Breast epithelium (tissue), 4 donors: Measurements from ENCODE around the gene THSD7B. TPM values are rescaled to one million over a fixed set of nuclear protein-coding genes. Genes with fewer than 3 reads are reported as not detected.
"Not testable (repeated sequence)": the region's sequence is repeated elsewhere in the genome, so short reads cannot be mapped to it uniquely, and the experiment has no call there.

ENCODE experiments used
- DNase-seq, 2 donors: peaks; one replicate each; pipeline ENCODE4 v3.0.0-alpha.2; 2019; ENCODE audit warnings: low spot score in 2 of 2
- H3K27ac ChIP-seq, 2 donors: fragments of 200-600 bp; sonication (generic) in 1 of 2; one replicate each; pipeline ENCODE4 v1.5.1; 2016 to 2019; ENCODE audit warnings: mild to moderate bottlenecking in 1 of 2
- H3K27me3 ChIP-seq, 2 donors: fragments of 200-600 bp; sonication (generic) in 1 of 2; one replicate each; pipeline versions ENCODE4 v1.5.1 to v1.6.0; 2017 to 2019; ENCODE audit warnings: control low read depth in 1 of 2, mild to moderate bottlenecking in 1 of 2
- H3K36me3 ChIP-seq: fragments of 200-600 bp; one replicate; pipeline ENCODE4 v1.5.1; 2019
- H3K4me1 ChIP-seq, 2 donors: fragments of 200-600 bp; sonication (generic); one replicate each; pipeline ENCODE4 v1.5.1; 2016 to 2019; ENCODE audit warnings: control low read depth in 1 of 2
- H3K4me3 ChIP-seq, 3 donors: fragments of 200-600 bp; sonication (generic); 1 replicate in 2 of 3; 2 replicates in 1 of 3; pipeline ENCODE4 v1.5.1; 2016 to 2019; ENCODE audit warnings: mild to moderate bottlenecking in 3 of 3, moderate library complexity in 2 of 3
- H3K9me3 ChIP-seq, 2 donors: fragments of 200-600 bp; sonication (generic) in 1 of 2; one replicate each; pipeline ENCODE4 v1.5.1; 2016 to 2019; ENCODE audit warnings: control low read depth in 1 of 2
- POLR2A ChIP-seq: fragments of 450-650 bp; IDR thresholded peaks from one replicate; pipeline ENCODE4 v1.6.1; 2016; ENCODE audit warnings: antibody characterized with exemption, mild to moderate bottlenecking, moderate library complexity
- POLR2AphosphoS5 ChIP-seq, 3 donors: sonication (generic); formaldehyde crosslinking; IDR thresholded peaks; one replicate each; pipeline ENCODE4 v1.6.1; 2017; ENCODE audit warnings: antibody characterized with exemption in 3 of 3
- intact Hi-C: fragments of 100-400 bp; cut with DNase I; formaldehyde crosslinking; loops from one replicate; pipeline ENCODE4 v1.15.1; 2023; ENCODE audit warnings: low total_unique reads
- total RNA-seq, 3 donors: library from RNA; depleted of rRNA; stranded (reverse); fragments of >200 nt; gene quantifications; one replicate each; pipeline ENCODE4 v1.1.0, GENCODE V29; 2016
- TF ChIP-seq, protein P1 (sequence below), 3 donors: fragments of 450-650 bp; IDR thresholded peaks; one replicate each; pipeline ENCODE4 v1.5.1; 2016 to 2017; ENCODE audit warnings: antibody characterized with exemption in 3 of 3, mild to moderate bottlenecking in 3 of 3, moderate library complexity in 3 of 3

Gene THSD7B
- total RNA-seq, 3 donors from 2014 or later = 0.73 to 3.3 (median 2.1) TPM

DNA sequence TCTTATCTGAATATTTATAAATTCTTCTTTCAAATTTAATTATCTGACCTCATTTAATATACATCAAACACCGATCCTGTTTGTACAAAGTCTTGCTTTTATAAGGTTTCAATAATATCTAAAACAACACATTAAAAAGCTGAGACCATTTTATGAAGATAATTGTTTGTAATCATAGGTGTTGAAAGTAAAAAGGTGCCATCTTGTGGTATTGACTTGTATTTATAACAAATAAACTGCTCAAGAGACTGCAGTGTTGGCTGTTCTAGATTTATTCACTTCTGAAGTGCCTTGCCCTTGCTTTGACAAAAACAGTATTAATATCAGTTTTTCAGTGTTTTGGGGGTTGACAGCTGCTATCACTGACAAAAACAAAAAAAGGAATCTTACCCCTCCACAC, 912.1 kb downstream of the THSD7B start:
- intact Hi-C loops = no loop called here
- TF ChIP-seq POLR2AphosphoS5 (IDR thresholded peaks at IDR 0.05) (no peak), POLR2A (no peak)
- TF ChIP-seq, protein P1, sequence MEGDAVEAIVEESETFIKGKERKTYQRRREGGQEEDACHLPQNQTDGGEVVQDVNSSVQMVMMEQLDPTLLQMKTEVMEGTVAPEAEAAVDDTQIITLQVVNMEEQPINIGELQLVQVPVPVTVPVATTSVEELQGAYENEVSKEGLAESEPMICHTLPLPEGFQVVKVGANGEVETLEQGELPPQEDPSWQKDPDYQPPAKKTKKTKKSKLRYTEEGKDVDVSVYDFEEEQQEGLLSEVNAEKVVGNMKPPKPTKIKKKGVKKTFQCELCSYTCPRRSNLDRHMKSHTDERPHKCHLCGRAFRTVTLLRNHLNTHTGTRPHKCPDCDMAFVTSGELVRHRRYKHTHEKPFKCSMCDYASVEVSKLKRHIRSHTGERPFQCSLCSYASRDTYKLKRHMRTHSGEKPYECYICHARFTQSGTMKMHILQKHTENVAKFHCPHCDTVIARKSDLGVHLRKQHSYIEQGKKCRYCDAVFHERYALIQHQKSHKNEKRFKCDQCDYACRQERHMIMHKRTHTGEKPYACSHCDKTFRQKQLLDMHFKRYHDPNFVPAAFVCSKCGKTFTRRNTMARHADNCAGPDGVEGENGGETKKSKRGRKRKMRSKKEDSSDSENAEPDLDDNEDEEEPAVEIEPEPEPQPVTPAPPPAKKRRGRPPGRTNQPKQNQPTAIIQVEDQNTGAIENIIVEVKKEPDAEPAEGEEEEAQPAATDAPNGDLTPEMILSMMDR (IDR thresholded peaks at IDR 0.05) = no peak
- Histone ChIP-seq H3K27ac (no peak overlapping the region), H3K4me3 (no peak overlapping the region), H3K36me3 (no peaks in the 10 kb centered on the region), H3K9me3 (no peaks in the 10 kb centered on the region), H3K27me3 (no peaks in the 10 kb centered on the region), H3K4me1 (no peaks in the 10 kb centered on the region)
- no peak for DNase-seq

DNA sequence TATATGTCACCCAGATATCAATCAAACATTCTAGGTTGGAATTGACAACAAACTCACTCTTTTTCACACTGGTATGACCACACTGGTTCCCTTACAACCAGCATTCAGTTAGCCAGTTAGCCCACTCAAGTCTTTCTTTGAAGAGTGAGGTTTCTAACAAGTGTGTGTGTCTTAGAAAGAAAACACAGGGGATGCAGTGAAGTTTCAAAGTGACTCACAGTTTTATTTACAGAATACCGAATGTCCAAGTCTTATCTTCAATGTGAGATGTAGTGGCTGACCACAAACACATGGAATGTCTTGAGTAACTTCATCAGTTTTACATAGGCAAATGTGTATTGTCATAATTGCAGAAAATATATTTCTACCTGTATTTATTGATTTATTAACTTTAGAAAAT, 924.2 kb downstream of the THSD7B start:
- DNase-seq = no peak
- no peaks in the 10 kb centered on the region for H3K27me3 ChIP-seq
- no peaks in the 10 kb centered on the region for H3K9me3 ChIP-seq
- intact Hi-C loops = no loop called here
- no peak for TF ChIP-seq POLR2A
- no peak overlapping the region for H3K4me3 ChIP-seq
- no peaks in the 10 kb centered on the region for H3K4me1 ChIP-seq
- no peaks in the 10 kb centered on the region for H3K36me3 ChIP-seq
- H3K27ac ChIP-seq = no peak overlapping the region

DNA sequence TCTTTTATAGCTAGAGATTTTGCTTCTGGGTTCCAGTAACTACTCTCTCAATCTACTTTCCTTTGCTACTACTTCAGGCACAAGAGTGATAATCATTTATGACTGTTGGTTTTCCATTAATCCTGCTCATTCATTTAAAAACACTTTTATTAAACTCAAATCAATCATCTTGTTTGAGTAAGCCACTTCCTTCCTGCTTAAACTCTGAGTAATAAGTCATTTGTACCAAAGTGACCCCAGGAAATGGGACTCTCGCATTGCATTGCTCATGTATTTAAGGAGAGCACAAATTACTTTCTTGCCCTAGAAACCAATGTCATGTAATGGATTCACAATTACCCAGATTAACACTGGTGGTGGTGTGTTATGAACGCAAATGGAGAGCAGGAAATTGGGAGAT, 928.2 kb downstream of the THSD7B start:
- TF ChIP-seq POLR2A (no peak), POLR2AphosphoS5 (IDR thresholded peaks at IDR 0.05) (no peak)
- TF ChIP-seq, protein P1 (IDR thresholded peaks at IDR 0.05) = no peak
- no peaks in the 10 kb centered on the region for H3K36me3 ChIP-seq
- no peak for DNase-seq
- intact Hi-C loops = no loop called here
- no peak overlapping the region for H3K27ac ChIP-seq
- no peaks in the 10 kb centered on the region for H3K27me3 ChIP-seq
- no peak overlapping the region for H3K4me3 ChIP-seq
- no peaks in the 10 kb centered on the region for H3K4me1 ChIP-seq
- no peaks in the 10 kb centered on the region for H3K9me3 ChIP-seq

DNA sequence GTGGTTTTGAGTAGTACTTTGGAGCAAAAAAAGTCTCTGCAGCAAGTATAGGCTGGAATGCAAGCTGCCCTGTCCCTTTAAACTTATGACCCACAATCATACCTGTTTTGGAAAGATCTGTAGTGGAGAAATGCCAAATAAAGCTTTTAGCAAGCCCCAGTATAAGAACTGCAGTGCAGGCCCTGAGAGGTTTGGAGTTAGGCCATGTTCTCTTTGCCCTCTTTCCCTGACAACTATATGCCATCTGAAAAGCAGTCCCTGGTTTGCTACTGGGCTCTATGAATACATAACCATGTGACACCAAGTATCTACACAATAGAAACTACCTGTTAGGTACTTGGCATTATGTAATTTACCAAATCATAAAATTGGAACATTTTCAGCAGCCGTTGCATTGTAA, 931.6 kb downstream of the THSD7B start:
- H3K4me3 ChIP-seq = no peak overlapping the region
- no peak for TF ChIP-seq POLR2A
- no peak for TF ChIP-seq POLR2AphosphoS5 (IDR thresholded peaks at IDR 0.05)
- TF ChIP-seq, protein P1 (IDR thresholded peaks at IDR 0.05) = no peak
- intact Hi-C loops = no loop called here

DNA sequence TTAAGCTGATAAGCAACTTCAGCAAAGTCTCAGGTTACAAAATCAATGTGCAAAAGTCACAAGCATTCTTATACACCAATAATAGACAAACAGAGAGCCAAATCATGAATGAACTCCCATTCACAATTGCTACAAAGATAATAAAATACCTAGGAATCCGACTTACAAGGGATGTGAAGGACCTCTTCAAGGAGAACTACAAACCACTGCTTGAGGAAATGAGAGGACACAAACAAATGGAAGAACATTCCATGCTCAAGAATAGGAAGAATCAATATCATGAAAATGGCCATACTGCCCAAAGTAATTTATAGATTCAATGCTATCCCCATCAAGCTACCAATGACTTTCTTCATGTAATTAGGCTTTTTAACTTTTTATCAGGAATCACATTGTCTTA, 934.9 kb downstream of the THSD7B start:
- DNase-seq, intact Hi-C loops, H3K27me3 ChIP-seq: not testable (repeated sequence)

More for the DNA sequence above, 931.6 kb downstream of the THSD7B start:
- Histone ChIP-seq H3K9me3 (peaks cover 0 to 9% of the 10 kb centered on the region in 2 donors), H3K27me3 (no peaks in the 10 kb centered on the region), H3K4me1 (no peaks in the 10 kb centered on the region), H3K36me3 (no peaks in the 10 kb centered on the region), H3K27ac (no peak overlapping the region)
- no peak for DNase-seq

DNA sequence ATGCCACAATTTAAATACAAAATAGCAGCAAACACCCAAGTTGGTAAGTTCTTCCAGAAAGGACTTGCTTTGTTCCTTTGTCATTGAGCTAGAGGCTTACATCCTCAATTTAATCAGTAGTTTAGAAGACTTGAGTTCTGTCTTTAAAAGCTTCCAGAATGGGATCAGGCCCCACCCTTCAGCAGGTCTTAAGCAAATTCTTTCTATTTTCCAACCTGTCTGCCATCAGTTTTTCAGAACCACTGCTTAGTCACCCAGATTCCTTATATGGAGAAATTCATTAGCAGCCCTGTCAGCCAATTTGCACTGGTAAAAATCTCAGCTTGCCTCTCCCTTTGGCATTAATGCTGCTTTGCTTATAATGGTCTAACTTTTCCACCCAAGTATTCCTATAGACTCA, 935.3 kb downstream of the THSD7B start:
- H3K36me3 ChIP-seq = no peaks in the 10 kb centered on the region
- intact Hi-C loops = no loop called here
- no peaks in the 10 kb centered on the region for H3K4me1 ChIP-seq
- TF ChIP-seq POLR2A = no peak
- no peak for TF ChIP-seq POLR2AphosphoS5 (IDR thresholded peaks at IDR 0.05)
- TF ChIP-seq, protein P1 (IDR thresholded peaks at IDR 0.05) = no peak
- no peak overlapping the region for H3K27ac ChIP-seq
- peaks cover 0 to 10% of the 10 kb centered on the region in 2 donors for H3K9me3 ChIP-seq
- H3K27me3 ChIP-seq = no peaks in the 10 kb centered on the region
- no peak overlapping the region for H3K4me3 ChIP-seq
- no peak for DNase-seq

More for the DNA sequence above, 934.9 kb downstream of the THSD7B start:
- not testable (repeated sequence) for H3K36me3 ChIP-seq, H3K4me1 ChIP-seq, H3K4me3 ChIP-seq, H3K27ac ChIP-seq
- H3K9me3 ChIP-seq = peaks cover 0 to 10% of the 10 kb centered on the region in 2 donors
